Activated CD4-positive, alpha-beta T cell treated with anti-CD3 and anti-CD28 coated beads, Interleukin-2, Interleukin-4, amounts not matched to agents 100 ng/mL and 50 ng/mL, durations not matched to agents 16 hours and 8 hours (primary cell): Measurements from ENCODE around the gene VAT1L.

Experiments used
- DNase-seq: peaks from one replicate; pipeline ENCODE4 v3.0.0-alpha.2; 2020; ENCODE audit warnings: low spot score

VAT1L gene, protein sequence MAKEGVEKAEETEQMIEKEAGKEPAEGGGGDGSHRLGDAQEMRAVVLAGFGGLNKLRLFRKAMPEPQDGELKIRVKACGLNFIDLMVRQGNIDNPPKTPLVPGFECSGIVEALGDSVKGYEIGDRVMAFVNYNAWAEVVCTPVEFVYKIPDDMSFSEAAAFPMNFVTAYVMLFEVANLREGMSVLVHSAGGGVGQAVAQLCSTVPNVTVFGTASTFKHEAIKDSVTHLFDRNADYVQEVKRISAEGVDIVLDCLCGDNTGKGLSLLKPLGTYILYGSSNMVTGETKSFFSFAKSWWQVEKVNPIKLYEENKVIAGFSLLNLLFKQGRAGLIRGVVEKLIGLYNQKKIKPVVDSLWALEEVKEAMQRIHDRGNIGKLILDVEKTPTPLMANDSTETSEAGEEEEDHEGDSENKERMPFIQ

GRCh38 chr16:77788181-77789084, at the start of gene VAT1L:
Gene VAT1L, plus strand, starts transcription at chr16:77788564. Its CDS starts 119 bp downstream, at chr16:77788683.
- DNase-seq = no peak

DNA sequence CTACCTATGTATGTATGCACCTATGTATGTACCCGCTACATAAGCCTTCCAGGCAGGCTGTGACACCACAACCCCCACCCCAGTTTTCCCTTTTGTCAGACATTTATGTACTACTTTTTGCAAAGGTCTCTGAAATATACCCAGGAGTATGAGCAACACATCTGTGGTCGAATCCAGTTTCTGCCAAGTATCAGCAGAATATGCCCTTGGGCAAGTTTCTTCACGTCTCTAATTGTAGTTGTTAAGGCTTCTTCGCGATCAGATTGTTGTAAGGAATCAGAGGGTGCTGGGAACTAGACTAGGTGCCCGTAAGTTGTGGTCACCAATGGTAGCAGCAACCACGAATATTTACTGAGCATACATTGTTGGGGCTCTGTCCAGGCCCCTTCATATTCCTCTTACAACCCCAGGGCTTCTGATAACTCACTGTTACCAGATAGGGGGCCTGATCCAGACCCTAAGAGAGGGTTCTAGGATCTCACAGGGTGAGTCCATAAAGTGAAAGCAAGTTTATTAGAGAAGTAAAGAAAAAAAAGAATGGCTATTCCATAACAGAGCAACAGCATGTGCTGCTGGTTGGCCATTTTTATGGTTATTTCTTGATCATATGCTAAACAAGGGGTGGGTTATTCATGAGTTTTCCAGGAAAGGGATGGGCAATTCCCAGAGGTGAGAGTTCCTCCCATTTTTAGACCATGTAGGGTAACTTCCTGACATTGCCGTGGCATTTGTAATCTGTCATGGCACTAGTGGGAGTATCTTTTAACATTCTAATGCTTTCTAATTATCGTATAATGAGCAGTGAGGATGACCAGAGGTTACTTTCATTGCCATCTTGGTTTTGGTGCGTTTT, 49.4 kb upstream of the VAT1L start:
- DNase-seq = no peak

- DNase-seq = no peak
Observed at GRCh38 chr16:77739559-77739892, 48.8 kb upstream of the VAT1L start.

DNA sequence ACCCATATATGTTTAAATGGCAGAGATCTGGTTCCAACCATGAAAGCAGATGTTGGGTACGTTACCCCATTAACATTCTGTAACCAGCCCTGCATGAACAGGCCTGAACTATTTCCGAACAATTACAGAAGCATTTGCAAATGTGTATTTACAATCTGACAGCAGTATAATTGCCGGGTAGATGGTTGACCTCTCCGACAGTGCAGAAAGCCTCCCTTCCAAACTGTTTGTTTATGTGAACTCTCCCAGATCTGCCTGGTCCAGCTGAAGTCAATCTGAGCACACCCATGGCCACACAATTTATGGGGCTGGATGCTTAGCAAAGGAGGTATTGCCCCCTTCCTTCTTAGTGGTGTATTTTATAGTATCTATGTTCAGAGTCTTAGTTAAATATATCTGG, 44.2 kb upstream of the VAT1L start:
- no peak for DNase-seq

DNA sequence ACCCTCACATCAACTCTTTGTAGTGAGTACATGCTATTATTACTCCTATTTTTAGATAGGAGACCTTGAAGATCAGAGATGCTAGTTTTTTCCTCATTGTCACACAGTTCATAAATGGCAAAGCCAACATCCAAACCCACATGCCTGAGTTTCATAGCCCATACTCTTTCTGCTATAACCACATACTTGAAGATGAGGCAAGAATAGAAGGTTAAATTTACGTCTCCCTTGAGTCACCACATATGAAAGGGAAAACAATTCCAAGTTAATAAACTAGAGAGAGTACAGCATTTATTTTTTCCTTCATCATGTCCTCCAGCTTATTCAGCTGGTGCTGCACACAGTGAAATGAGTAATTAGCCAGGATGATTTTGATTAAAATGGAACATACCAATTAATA, 42.4 kb upstream of the VAT1L start:
- DNase-seq = no peak

DNA sequence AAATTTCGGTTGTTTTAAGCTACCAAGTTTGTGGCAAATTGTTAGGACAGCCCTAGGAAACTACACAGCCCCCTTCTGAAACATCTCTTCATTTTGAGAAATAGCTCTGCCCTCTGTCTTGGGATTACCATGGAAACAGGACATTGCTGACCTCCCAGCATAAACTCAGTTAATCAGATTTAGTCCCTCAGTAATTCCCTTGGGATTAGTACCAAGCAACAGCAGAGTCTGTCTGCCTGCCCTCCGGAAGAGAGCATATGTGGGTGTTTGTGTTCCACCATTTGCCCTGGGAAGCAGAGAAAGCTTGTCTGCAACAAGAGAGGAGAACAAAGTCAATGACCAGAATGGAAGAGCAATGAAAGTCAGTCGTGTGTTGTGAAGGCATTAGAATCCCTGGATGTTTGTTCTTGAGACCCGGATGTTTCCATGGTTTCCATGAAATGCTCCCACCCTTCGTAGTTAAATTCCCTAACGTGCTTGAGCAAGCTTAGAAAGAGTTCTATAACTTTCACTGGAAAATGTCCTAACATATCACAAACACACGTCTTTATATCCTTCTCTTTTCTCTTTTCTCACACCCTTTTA, 39.9 kb upstream of the VAT1L start:
- no peak for DNase-seq

GRCh38 chr16:77749415-77749814, 38.9 kb upstream of the VAT1L start:
- DNase-seq = no peak

DNA sequence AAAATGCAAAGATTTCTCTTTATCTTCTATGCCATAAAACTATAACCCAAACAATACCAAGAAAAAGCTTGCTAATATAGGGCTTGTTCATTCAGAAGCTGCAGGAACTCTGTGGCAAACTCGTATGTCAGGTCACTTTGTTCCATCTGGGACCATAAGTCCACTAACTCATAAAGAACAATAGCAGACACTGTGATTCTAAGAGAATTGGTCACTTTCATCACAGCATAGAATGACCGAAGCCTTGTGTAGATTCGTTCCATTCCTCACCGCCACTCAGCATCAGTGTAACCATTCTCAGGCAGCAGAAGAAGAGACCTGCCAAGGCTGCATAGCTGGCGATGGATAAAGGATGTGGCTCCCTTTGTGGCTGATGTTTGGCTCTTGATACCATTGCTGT, 30.3 kb upstream of the VAT1L start:
- no peak for DNase-seq

DNA sequence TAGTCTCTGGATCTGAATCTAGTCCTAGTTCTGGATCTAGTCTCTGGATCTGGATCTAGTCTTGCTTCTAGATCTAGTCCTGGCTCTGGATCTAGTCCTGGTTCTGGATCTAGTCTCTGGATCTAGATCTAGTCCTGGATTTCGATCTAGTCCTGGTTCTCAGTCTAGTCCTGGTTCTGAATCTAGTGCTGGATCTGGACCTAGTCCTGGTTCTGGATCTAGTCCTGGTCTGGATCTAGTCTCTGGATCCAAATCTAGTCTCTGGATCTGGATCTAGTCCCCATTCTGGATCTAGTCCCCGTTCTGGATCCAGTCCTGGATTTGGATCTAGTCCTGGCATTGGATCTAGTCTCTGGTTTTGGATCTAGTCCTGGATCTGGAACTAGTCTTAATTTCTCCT, 29.9 kb upstream of the VAT1L start:
- no peak for DNase-seq

DNA sequence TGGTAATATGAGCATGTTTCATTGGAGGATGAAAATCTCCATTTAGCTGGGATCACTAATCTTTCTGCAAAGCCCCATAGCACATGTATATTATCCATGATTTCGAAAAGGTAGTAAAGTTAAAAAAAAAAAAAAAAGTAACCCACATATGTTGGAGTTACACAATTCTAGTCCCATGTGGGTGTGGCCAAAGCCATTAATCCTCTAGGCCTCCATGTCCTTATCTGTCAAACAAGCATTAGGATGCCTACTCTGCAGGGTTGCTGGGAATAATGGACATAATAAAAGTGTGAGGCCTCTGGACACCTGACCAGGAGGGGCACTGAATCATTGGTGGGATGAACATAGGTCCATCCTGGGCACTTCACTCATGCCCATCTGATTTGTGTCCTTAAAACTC, 29.2 kb upstream of the VAT1L start:
- no peak for DNase-seq

GRCh38 chr16:77759821-77760220, 28.5 kb upstream of the VAT1L start:
- DNase-seq = no peak

- no peak for DNase-seq
Observed at GRCh38 chr16:77760800-77761199, 27.6 kb upstream of the VAT1L start.

DNA sequence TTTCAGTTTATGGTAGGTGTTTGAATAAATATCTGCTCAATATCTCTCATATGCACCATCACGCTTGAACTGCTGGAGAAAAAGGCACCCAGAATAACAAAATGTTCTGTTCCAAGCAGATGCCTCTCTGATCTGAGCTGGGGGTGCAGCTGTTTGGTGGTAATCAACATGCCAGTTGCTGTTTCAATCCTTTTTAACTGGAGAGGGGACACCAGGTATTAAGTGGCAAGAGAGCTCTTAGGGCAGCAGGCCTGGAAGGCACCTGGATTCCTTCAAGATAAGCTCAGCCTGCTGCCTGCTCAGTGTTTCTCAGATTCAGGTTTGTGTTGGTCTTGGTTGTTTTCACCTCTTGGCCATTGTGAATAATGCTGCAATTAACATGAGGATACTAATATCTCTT, 27.2 kb upstream of the VAT1L start:
- DNase-seq = no peak

DNA sequence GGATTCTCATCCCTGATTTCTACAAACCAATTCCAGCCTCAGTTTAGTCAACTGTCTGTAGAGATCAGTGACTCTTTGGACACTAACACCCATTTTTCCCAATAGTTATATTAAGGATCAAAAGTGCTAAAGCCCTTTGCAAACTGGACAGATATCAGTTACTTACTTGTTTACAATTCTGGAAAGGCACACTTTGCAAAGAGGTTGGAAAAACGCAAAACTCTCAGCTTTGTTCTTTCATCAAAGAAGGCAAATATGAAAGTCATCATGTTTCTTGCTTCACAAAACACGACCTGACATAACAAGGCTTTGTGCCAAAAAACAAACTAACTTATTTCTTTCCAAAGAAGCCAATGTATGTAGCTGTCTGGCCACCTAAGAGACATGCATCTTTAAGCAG, 26.1 kb upstream of the VAT1L start:
- DNase-seq = no peak

DNA sequence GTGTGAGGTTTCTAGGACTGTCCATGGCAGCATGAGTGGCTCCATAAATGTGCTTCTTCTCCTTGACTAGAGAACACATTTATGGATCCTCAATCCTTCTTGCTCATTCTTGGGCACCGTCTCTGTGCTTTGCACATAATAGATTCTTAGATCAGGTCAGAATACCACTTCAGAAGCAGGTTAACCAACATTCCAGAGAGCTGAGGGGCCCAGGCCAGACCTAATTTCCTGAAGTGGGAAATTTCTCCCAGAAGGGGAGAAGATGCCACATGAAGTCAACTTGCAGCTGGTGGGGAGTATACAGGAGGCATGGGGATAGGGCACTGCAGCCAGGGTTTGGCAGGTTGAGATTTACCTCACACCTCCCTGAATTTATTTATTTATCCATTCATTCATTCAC, 24.4 kb upstream of the VAT1L start:
- no peak for DNase-seq

DNA sequence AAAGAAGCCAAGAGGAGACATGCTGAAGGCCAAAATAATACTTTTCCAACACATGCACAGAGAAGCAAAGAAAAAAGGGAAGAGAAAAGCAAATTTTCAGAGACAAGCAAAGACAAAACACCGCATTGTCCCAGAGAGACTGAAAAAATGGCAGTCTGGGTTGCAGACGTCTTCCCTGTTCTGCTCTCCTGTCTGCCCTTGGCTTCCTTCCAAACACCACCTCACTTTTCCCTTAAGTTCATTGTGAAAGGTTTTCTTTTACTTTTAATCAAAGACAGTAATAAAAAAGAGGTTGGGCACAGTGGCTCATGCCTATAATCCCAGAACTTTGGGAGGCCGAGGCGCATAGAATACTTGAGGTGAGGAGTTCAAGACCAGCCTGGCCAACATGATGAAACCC, 21.2 kb upstream of the VAT1L start:
- DNase-seq = no peak

GRCh38 chr16:77767826-77768225, 20.5 kb upstream of the VAT1L start:
- no peak for DNase-seq

DNA sequence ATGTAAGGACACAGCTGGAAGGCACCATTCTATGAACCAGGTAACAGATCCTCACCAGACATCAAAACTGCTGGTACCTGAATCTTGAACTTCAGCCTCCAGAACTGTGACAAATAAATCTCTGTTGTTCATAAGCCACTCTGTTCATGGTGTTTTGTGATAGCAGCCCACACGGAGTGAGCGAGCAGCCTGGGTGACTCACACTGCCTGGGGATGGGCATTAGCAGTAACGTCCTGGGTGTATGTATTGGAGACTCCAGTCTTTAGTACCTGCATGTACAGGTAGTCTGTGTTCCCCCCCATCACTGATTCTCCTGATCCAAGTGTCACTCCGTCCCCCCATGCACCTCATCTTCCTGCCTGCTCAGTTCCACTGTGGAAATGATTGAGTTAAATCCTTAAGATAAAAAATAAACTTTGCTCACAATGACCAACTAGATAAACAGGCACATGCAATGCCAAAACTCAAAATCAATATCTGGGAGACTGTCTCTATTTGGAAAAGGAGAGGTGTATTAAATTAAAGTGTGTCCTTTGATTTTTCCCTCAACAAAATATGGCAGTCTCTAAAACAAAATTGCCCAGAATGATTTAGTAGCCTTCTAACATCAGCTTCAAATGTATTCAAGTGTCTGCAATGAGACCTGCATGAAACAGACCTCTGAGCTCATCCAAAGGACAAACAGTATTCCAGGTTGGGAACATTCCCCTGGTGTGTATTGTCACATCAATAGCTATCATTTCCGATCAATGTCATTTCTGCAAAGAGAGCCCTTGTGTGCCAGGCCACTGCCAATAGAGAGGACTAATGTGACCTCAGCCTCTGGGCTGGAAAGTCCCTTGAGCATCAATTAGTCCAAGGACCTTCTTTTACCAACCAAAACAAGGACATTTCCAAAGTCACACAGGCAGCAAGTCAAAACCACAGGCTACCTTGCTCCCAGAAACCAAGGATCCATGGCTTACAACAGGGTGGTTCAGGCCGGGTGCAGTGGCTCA, 12.2 kb upstream of the VAT1L start:
- no peak for DNase-seq

- no peak for DNase-seq
Observed at GRCh38 chr16:77777745-77778144, 10.6 kb upstream of the VAT1L start.

- no peak for DNase-seq
Observed at GRCh38 chr16:77780378-77780837, 8.0 kb upstream of the VAT1L start.

GRCh38 chr16:77781091-77781490, 7.3 kb upstream of the VAT1L start:
- DNase-seq = no peak
